DND-41 (cell line): Measurements from ENCODE around the gene MGST2.

Experiments used
- ATAC-seq: fragments of 200-7000 bp; cut with Tn5 transposase; 3 replicates; pipeline ENCODE4 v1.9.1; 2021; ENCODE audit warnings: low read depth; ENCODE audit not compliant: insufficient read depth
- DNase-seq: peaks from one replicate; pipeline ENCODE4 v3.0.0-alpha.2; 2020
- H2AFZ ChIP-seq: 2 replicates; pipeline ENCODE4 v1.6.0; 2012; ENCODE audit warnings: low read depth, low read length
- H3K27ac ChIP-seq: 2 replicates; pipeline ENCODE4 v1.5.1; 2012; ENCODE audit warnings: low read length, inconsistent platforms
- H3K27me3 ChIP-seq: fragments of 200-600 bp; sonication (generic); 2 replicates; pipeline ENCODE4 v1.6.0; 2012; ENCODE audit warnings: low read length, mild to moderate bottlenecking, inconsistent platforms; ENCODE audit not compliant: insufficient read depth, poor library complexity
- H3K36me3 ChIP-seq: 2 replicates; pipeline ENCODE4 v1.5.1; 2012; ENCODE audit warnings: low read length, inconsistent platforms; ENCODE audit not compliant: insufficient read depth
- H3K4me1 ChIP-seq: 2 replicates; pipeline ENCODE4 v1.5.1; 2012; ENCODE audit warnings: mild to moderate bottlenecking, low read length; ENCODE audit not compliant: insufficient read depth
- H3K4me2 ChIP-seq: 2 replicates; pipeline ENCODE4 v1.6.0; 2012; ENCODE audit warnings: mild to moderate bottlenecking, moderate library complexity, low read length, inconsistent platforms; ENCODE audit not compliant: insufficient read depth
- H3K4me3 ChIP-seq, 2 experiments: fragments of 200-600 bp in 1 of 2; shearing (Covaris generic) in 1 of 2; 2 replicates each; pipeline ENCODE4 v1.5.1; 2012 to 2016; ENCODE audit warnings: inconsistent platforms in 2 of 2, low read length in 2 of 2, mild to moderate bottlenecking in 2 of 2, low read depth in 1 of 2, moderate library complexity in 1 of 2
- H3K79me2 ChIP-seq: 2 replicates; pipeline ENCODE4 v1.6.0; 2012; ENCODE audit warnings: low read length, inconsistent platforms; ENCODE audit not compliant: insufficient read depth
- H3K9ac ChIP-seq: 2 replicates; pipeline ENCODE4 v1.6.0; 2012; ENCODE audit warnings: low read depth, mild to moderate bottlenecking, inconsistent platforms, low read length, moderate library complexity
- H3K9me3 ChIP-seq: 2 replicates; pipeline ENCODE4 v1.5.1; 2012; ENCODE audit warnings: low read length, moderate library complexity, mild to moderate bottlenecking, inconsistent platforms; ENCODE audit not compliant: insufficient read depth, severe bottlenecking
- H4K20me1 ChIP-seq: 2 replicates; pipeline ENCODE4 v1.6.0; 2012; ENCODE audit warnings: low read length; ENCODE audit not compliant: insufficient read depth
- CTCF ChIP-seq: IDR thresholded peaks from 2 replicates; pipeline ENCODE4 v1.5.1; 2012; ENCODE audit warnings: borderline replicate concordance, low read length, moderate library complexity, mild to moderate bottlenecking; ENCODE audit not compliant: poor library complexity, severe bottlenecking; ENCODE audit errors: extremely low read depth
- EZH2 ChIP-seq: IDR thresholded peaks from 3 replicates; pipeline ENCODE4 v1.6.1; 2012; ENCODE audit warnings: borderline replicate concordance, low read depth, mild to moderate bottlenecking, moderate library complexity, low read length, inconsistent platforms; ENCODE audit not compliant: severe bottlenecking

Gene MGST2

GRCh38 chr4:139732991-139733570 lies 67.5 kb downstream of the MGST2 start:
- Histone ChIP-seq H3K79me2 (no peaks in the 10 kb centered on the region), H3K9ac (no peak overlapping the region), H2AFZ (no peak overlapping the region), H3K27ac (no peak overlapping the region), H3K4me3 (no peak overlapping the region), H3K27me3 (no peaks in the 10 kb centered on the region), H4K20me1 (0 out of 2 replicates have a peak, but pooled peaks cover 3% of the 10 kb centered on the region), H3K9me3 (no peaks in the 10 kb centered on the region), H3K4me1 (peaks cover 19% of the 10 kb centered on the region), H3K4me2 (no peak overlapping the region), H3K36me3 (no peaks in the 10 kb centered on the region)
- ATAC-seq (no peak), DNase-seq (no peak)
- TF ChIP-seq CTCF, result no peak
- TF ChIP-seq EZH2, result no peak

- H3K4me1 ChIP-seq, result peaks cover 19% of the 10 kb centered on the region
- ATAC-seq, result peak; percentile 41
- H3K9ac ChIP-seq, result peak overlapping the region; percentile 46
- H3K9me3 ChIP-seq, result no peaks in the 10 kb centered on the region
- no peaks in the 10 kb centered on the region for H3K79me2 ChIP-seq
- 0 out of 2 replicates have a peak, but pooled peaks cover 3% of the 10 kb centered on the region for H4K20me1 ChIP-seq
- peak overlapping the region; percentile 85 for H3K4me2 ChIP-seq
- no peak for DNase-seq
- peak overlapping the region; percentile 75 for H2AFZ ChIP-seq
- no peaks in the 10 kb centered on the region for H3K27me3 ChIP-seq
- peak overlapping the region in 1 of 2 experiments; percentile 54; a peak in 2 of 4 replicates for H3K4me3 ChIP-seq
- no peaks in the 10 kb centered on the region for H3K36me3 ChIP-seq
- peak overlapping the region; percentile 34; the same call in 1 of the 2 replicates for H3K27ac ChIP-seq
- TF ChIP-seq EZH2 (no peak), CTCF (no peak)
Observed at GRCh38 chr4:139734201-139734874, 68.7 kb downstream of the MGST2 start.

- H3K36me3 ChIP-seq, result no peaks in the 10 kb centered on the region
- ATAC-seq (peak; percentile 96), DNase-seq (peak; percentile 81)
- peak overlapping the region; percentile 75 for H2AFZ ChIP-seq
- peak overlapping the region; percentile 46 for H3K9ac ChIP-seq
- no peaks in the 10 kb centered on the region for H3K27me3 ChIP-seq
- no peaks in the 10 kb centered on the region for H3K79me2 ChIP-seq
- H3K27ac ChIP-seq, result peak overlapping the region; percentile 44; the same call in 1 of the 2 replicates
- H3K4me3 ChIP-seq, result peak overlapping the region in 1 of 2 experiments; percentile 54; a peak in 3 of 4 replicates
- H3K4me1 ChIP-seq, result peaks cover 19% of the 10 kb centered on the region
- peak overlapping the region; percentile 85 for H3K4me2 ChIP-seq
- H3K9me3 ChIP-seq, result no peaks in the 10 kb centered on the region
- H4K20me1 ChIP-seq, result 0 out of 2 replicates have a peak, but pooled peaks cover 3% of the 10 kb centered on the region
- TF ChIP-seq EZH2 (no peak), CTCF (peak; percentile 82)
Observed at GRCh38 chr4:139734875-139735380, 69.3 kb downstream of the MGST2 start.
